Measurements from ENCODE around the gene DOCK9. TPM values are rescaled to one million over a fixed set of nuclear protein-coding genes. Genes with fewer than 3 reads are reported as not detected.

Gene DOCK9
- total and polyA plus RNA-seq, 2 experiments from 2014 or later = 16.4 to 38.9 TPM

DNA sequence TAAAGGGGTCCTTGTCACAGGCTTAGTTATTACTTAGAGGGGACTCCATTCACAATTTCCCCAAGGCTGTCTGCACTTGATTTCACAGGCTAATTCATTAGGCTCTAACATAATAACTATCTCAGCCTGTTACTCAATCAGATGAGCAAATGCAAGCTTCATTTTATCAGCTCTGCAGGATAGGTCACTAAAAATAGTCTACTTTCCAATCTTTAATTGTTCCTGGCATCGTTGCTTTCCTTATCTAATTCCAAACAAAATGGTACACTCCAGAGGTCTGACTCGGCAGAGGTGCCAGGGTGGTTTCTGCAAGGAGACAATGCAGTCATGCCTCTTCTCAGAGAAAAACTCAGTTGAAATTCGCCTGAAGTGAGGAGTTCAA lies 155.6 kb downstream of the DOCK9 start:
- H3K36me3 ChIP-seq (replicated peaks; ENCODE audit: insufficient read depth, low read depth) = no peaks in the 10 kb centered on the region
- peak overlapping the region; percentile 84 for H3K27ac ChIP-seq
- no peak overlapping the region for H2AFZ ChIP-seq
- H3K9me2 ChIP-seq (replicated peaks; ENCODE audit: insufficient read depth) = no peaks in the 10 kb centered on the region
- H3K27me3 ChIP-seq = no peaks in the 10 kb centered on the region
- WGBS (ENCODE audit: low lambda C conversion rate, missing lambda C conversion rate) = 29% methylated on average over 3 of the region's 3 CpGs
- DNase-seq (ENCODE audit: low spot score) = no peak
- H3K79me2 ChIP-seq = no peaks in the 10 kb centered on the region
- H3K4me1 ChIP-seq (ENCODE audit: insufficient read depth) = peaks cover 37% of the 10 kb centered on the region
- peak overlapping the region; percentile 25 for H3K4me2 ChIP-seq
- no peak overlapping the region for H3K4me3 ChIP-seq
- H4K20me1 ChIP-seq (ENCODE audit: insufficient read depth, poor library complexity, severe bottlenecking) = no peaks in the 10 kb centered on the region
- no peaks in the 10 kb centered on the region for H3K9me3 ChIP-seq (ENCODE audit: low read depth)
- TF ChIP-seq EZH2 (IDR thresholded peaks at IDR 0.05; ENCODE audit: borderline replicate concordance) (no peak), EZH2phosphoT487 (IDR thresholded peaks at IDR 0.05; ENCODE audit: low read depth, severe bottlenecking, unreplicated experiment) (no peak)
- TF ChIP-seq, protein P1, sequence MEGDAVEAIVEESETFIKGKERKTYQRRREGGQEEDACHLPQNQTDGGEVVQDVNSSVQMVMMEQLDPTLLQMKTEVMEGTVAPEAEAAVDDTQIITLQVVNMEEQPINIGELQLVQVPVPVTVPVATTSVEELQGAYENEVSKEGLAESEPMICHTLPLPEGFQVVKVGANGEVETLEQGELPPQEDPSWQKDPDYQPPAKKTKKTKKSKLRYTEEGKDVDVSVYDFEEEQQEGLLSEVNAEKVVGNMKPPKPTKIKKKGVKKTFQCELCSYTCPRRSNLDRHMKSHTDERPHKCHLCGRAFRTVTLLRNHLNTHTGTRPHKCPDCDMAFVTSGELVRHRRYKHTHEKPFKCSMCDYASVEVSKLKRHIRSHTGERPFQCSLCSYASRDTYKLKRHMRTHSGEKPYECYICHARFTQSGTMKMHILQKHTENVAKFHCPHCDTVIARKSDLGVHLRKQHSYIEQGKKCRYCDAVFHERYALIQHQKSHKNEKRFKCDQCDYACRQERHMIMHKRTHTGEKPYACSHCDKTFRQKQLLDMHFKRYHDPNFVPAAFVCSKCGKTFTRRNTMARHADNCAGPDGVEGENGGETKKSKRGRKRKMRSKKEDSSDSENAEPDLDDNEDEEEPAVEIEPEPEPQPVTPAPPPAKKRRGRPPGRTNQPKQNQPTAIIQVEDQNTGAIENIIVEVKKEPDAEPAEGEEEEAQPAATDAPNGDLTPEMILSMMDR (IDR thresholded peaks at IDR 0.05; ENCODE audit: poor library complexity) = no peak

DNA sequence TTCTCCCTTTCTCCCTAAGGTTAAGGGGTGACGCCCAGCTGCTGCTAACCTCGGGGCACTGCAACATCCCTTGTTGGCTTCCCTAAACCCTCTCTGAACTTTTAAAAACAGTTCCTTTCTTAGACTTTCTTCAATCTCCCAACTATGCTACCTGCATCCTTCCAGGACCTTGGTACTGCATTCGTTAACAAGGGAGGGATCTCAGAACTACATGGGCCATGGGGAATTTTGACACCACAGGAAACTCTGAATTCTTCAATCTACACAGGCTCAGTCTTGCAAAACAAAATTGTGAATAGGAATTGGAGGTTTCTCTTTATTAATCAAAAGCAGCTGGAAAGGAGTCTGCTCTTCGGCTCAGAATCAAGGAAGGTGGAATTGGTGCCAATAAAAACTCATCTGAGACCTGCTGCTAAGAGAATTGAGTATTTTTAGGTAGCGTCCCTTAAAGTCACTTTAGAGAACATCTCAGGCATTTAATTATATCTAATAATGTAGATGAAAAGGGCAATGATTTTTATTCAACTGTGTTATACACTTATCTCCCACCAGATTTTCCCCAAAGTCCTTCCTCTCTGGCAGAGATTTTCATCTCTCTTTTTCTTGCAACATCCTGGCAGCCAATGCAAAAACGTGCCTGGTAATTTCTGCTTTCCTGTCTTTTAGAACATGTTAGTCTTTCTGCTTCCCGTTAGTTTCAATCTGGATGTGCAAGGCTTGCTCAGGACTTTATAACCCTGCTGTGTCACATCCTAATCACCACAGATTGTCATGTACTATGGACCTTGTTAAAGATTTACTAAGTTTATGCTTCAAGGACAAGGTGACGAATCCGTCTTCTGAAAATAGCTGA lies 156.3 kb downstream of the DOCK9 start:
- H3K4me3 ChIP-seq = no peak overlapping the region
- H3K27ac ChIP-seq = peak overlapping the region; percentile 84
- H2AFZ ChIP-seq = no peak overlapping the region
- no peaks in the 10 kb centered on the region for H3K36me3 ChIP-seq (replicated peaks; ENCODE audit: insufficient read depth, low read depth)
- no peaks in the 10 kb centered on the region for H3K9me2 ChIP-seq (replicated peaks; ENCODE audit: insufficient read depth)
- H3K4me1 ChIP-seq (ENCODE audit: insufficient read depth) = peaks cover 37% of the 10 kb centered on the region
- TF ChIP-seq, protein P1 (IDR thresholded peaks at IDR 0.05; ENCODE audit: poor library complexity) = no peak
- TF ChIP-seq EZH2phosphoT487 (IDR thresholded peaks at IDR 0.05; ENCODE audit: low read depth, severe bottlenecking, unreplicated experiment) (no peak), EZH2 (IDR thresholded peaks at IDR 0.05; ENCODE audit: borderline replicate concordance) (no peak)
- H4K20me1 ChIP-seq (ENCODE audit: insufficient read depth, poor library complexity, severe bottlenecking) = no peaks in the 10 kb centered on the region
- no peaks in the 10 kb centered on the region for H3K27me3 ChIP-seq
- DNase-seq (ENCODE audit: low spot score) = peak; percentile 73
- no peaks in the 10 kb centered on the region for H3K9me3 ChIP-seq (ENCODE audit: low read depth)
- H3K4me2 ChIP-seq = peak overlapping the region; percentile 25
- H3K79me2 ChIP-seq = no peaks in the 10 kb centered on the region
- WGBS (ENCODE audit: low lambda C conversion rate, missing lambda C conversion rate) = 43% methylated on average over 9 of the region's 9 CpGs

DNA sequence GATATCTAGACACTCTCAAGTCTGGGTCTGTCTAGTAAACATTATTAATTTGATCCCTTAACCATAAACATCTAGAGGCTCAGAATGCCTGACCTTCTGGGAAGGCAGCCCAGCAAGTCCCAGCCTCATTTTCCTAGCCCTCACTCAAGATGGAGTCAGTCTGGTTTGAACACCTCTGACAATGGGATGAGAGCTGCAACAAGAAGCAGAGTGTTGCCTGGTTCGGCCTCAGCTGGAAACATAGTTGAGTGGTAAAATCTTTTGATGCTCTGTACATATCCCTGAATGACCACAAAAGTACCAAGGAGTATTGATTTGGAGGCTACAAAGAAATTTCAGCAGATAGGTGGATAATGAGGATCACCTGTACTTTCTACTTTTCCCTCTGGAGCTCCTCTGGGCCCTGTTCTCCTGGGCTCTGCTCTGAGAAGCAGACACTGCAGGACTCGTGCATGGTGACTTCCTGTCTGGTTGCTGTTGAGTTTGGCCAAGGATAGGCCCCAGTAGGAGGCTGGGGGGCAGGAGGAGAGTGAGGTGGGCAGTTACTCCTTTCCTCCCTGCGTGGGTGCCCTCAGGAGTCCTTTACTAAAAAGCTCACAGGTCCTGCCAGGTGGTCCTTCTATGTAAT lies 157.0 kb downstream of the DOCK9 start:
- no peaks in the 10 kb centered on the region for H3K36me3 ChIP-seq (replicated peaks; ENCODE audit: insufficient read depth, low read depth)
- no peak overlapping the region for H2AFZ ChIP-seq
- no peaks in the 10 kb centered on the region for H3K79me2 ChIP-seq
- H3K27ac ChIP-seq = peak overlapping the region; percentile 84
- TF ChIP-seq EZH2 (IDR thresholded peaks at IDR 0.05; ENCODE audit: borderline replicate concordance) = no peak
- TF ChIP-seq EZH2phosphoT487 (IDR thresholded peaks at IDR 0.05; ENCODE audit: low read depth, severe bottlenecking, unreplicated experiment) = no peak
- TF ChIP-seq, protein P1 (IDR thresholded peaks at IDR 0.05; ENCODE audit: poor library complexity) = no peak
- no peak for DNase-seq (ENCODE audit: low spot score)
- H3K9me2 ChIP-seq (replicated peaks; ENCODE audit: insufficient read depth) = no peaks in the 10 kb centered on the region
- H3K4me1 ChIP-seq (ENCODE audit: insufficient read depth) = peaks cover 37% of the 10 kb centered on the region
- H4K20me1 ChIP-seq (ENCODE audit: insufficient read depth, poor library complexity, severe bottlenecking) = no peaks in the 10 kb centered on the region
- peak overlapping the region; percentile 25 for H3K4me2 ChIP-seq
- no peaks in the 10 kb centered on the region for H3K27me3 ChIP-seq
- H3K4me3 ChIP-seq = no peak overlapping the region
- no peaks in the 10 kb centered on the region for H3K9me3 ChIP-seq (ENCODE audit: low read depth)
- WGBS (ENCODE audit: low lambda C conversion rate, missing lambda C conversion rate) = 70% methylated on average over 3 of the region's 3 CpGs

Measured in hepatocyte (in vitro differentiated cells).